NCI-H526 treated with DMSO at 0.1 percent for 48 hours (cell line): ENCODE results near the gene ZNF391.
"Not testable (repeated sequence)": the region's sequence is repeated elsewhere in the genome, so short reads cannot be mapped to it uniquely, and the experiment has no call there.

ENCODE experiments used
- DNase-seq: peaks from one replicate; lab custom pipeline; 2025; lab: John Stamatoyannopoulos, UW

ZNF391 gene

DNA sequence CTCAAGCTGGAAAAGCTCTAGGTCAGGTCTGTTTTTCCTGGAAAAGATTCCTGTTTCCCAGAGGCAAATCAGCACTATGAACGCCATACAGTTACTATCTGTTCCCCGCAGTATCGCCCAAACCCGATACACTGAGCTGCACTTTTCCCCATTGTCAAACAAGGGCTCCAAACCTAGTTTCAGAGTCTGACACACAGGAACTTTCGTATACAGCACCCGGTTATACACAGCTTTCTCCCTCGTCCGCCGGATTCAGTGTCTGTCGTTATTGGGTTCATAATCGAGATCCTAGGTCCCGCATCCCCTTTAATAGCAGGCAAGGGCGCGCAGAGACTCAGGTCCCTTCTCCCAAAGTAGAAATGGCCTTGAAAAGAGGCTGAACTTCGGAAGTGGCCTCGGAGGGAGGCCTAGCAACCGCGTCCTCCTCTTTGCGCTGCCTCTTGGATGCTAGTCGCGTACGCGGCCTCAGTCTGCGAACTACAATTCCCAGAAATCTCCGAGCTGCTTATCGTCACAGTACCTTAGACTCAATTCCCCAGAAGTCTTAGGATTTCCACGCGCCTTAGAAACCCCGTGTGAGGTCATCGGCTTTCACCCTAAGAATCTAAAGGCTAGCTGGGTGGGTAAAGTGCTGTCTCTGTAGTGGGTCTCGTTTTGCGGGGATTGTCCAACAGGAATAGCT, 34.2 kb downstream of the ZNF391 start:
- no peak for DNase-seq

DNA sequence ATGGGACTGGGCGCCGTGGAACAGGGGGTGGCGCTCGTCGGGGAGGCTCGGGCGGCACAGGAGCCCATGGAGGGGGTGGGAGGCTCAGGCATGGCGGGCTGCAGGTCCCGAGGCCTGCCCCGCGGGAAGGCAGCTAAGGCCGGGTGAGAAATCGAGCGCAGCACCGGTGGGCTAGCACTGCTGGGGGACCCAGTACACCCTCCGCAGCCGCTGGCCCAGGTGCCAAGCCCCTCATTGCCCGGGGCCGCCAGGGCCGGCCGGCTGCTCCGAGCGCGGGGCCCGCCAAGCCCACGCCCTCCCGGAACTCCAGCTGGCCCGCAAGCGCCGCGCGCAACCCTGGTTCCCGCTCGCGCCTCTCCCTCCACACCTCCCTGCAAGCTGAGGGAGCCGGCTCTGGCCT, 36.3 kb downstream of the ZNF391 start:
- DNase-seq = not testable (repeated sequence)

DNA sequence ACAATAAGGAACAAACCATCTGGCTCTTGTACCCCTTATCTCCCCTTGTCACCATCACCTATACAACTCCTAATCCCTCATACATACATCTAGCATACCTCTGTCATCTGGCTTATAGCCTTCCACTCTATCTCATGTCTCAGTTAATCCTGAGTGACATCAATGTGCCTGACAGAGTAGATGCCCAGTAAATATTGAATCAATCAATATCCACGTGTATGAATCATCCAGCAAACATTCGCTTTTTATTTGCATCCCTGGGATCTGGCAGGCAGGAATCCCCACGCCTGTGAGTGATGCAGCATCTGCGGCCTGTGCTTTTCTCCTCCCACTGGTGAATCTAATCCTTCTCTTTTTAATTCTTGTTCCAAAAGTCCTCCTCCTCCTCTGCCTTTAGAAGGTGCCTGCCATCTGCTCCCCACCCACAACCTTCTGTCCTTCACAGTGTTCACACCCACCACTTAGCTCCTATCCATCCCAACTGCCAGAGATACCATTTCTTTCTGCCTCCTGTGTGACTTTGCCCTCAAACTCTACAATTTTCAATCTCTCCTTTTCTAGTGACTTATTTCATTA, 37.6 kb downstream of the ZNF391 start:
- DNase-seq = no peak

DNA sequence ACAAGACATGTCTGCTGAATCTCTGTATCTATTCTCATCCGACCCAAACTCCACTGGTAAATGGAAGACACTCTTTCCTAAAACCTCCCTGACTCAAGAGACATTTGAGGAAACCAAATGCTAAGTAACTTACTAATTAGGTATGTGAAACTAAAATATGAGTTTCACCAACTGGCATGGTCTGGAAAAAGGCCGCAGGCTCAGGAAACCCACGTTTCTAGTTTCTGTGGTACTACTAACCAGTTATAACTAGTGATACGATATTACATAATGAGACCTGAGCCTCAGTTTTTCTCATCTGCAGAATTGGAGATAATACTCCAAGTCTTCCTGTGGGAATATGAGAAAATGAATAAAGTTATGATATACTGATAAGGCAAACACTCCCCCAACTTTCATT, 39.9 kb downstream of the ZNF391 start:
- no peak for DNase-seq

DNA sequence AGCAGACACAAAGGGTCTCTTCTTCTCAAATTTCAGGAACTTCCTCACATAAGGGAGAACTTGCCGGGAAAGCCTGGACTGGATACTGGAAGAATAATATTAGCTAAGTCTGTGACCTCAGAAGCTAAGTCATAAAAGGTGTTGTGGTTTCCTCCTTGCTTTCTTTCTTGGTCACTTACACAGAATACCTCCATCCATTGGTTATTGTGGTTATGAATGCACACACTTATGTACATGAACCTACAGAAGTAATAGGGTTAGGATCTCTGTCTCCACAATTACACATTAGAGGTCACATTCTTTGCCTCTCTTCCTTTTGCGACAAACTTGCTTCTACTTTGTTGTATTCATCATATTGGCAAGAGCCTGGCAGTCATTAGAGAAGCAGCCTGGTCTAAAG, 40.4 kb downstream of the ZNF391 start:
- DNase-seq = no peak

DNA sequence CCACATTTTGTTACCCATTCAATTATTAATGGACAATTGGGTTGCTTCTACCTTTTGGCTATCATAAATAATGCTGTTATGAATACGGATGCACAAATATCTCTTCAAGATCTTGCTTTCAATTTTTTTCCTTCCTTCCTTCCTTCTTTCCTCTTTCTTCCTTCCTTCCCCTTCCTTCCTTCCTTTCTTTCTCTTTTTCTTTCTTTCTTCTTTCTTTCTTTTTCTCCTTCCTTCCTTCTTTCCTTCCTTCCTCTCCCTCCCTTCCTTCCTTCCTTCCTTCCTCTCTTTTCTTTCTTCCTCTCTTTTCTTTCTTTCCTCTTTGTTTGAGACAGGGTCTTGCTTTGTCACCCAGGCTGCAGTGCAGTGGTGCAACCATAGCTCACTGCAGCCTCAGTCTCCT, 45.2 kb downstream of the ZNF391 start:
- DNase-seq = no peak

DNA sequence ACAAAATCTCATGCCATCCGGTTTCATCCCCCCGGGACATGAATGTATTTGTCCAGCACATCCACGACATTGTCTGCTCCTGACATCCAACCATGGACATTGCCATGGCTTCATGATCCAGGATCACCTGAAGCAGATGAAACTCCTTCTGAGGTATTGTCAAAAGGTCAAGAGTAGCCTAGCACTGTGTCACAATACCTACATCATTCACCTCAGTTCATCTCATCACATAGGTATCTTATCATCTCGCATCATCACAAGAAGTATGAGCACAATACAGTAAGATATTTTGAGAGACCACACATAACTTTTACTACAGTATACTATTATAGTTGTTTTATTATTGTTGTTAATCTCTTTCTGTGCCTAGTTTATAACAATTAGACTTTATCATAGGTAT, 50.8 kb downstream of the ZNF391 start:
- no peak for DNase-seq

DNA sequence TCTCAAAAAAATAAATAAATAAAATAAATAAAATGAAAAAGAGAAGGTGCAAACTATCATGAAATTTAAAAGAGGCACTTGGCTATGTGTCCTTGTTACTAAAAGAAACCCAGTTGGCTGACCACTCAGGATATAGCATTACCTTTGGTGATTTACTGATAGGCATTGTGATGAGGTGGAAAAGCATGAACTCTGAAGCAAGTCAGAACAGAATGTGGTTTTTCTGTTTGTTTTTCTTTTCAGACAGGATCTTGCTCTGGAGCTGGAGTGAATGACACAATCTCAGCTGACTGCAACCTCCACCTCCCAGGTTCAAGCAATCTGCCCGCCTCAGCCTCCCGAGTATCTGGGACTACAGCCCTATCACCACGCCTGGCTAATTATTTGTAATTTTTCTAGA, 52.4 kb downstream of the ZNF391 start:
- DNase-seq = no peak

DNA sequence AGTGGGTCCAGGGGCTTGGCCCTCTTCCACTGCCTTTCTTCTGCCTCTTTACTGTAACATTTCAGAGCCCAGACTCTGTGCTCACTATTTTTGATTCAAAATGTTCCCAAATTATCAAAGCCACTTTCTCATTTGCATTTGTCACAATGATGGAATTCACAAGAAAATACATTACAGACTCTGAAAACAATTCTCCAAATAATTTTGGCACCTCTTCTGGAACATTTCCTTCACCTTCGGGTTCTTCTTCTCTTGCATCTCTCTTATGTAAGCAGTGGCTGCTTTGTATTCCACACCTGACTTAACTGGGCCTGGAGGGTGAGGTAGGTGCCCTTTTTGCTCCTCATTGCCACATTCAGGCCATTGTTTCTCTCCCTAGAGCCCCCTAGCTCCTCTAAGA, 54.4 kb downstream of the ZNF391 start:
- no peak for DNase-seq

DNA sequence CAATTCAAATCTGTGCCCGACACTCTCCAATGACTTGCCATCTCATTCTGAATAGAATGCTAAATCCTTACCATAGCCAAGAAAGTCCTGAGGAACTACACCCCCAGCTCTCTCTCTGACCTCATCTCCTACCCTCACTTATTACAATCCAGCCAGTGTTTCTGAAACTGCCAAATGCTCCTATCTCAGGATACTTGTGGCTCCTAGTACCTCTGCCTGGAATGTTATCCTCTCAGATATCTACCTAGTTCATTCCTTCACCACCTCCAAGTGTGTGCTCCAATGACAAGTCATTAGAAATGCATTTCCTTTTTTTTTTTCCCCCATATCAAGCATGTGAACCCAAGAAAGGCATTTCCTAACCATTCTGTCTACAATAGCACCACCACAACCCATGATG, 59.9 kb downstream of the ZNF391 start:
- DNase-seq = no peak

DNA sequence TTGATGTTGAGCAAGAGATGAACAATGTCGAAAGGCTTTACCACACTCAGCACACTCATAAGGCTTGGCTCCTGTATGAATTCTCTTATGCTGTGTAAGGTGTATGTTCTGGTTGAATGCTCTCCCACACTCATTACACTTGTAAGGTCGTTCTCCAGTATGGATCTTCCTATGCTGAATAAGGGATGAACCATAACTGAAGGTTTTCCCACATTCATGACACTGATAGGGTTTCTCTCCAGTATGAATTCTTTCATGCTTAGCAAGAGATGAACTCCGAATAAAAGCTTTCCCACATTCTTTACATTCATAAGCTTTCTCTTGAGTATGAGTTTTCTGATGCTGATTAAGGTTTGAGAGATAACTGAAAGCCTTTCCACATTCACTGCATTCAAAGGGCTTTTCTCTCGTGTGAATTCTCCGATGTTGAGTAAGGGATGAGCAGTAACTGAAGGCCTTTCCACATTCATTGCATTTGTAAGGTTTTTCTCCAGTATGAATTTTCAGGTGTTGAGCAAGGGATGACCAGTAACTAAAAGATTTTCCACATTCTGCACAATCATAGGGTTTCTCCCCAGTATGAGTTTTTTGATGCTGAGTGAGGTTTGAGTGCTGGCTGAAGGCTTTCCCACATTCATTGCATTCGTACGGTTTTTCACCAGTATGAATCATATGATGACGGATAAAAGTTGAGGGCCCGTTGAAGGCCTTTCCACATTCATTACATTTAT, 63.3 kb downstream of the ZNF391 start:
- no peak for DNase-seq

DNA sequence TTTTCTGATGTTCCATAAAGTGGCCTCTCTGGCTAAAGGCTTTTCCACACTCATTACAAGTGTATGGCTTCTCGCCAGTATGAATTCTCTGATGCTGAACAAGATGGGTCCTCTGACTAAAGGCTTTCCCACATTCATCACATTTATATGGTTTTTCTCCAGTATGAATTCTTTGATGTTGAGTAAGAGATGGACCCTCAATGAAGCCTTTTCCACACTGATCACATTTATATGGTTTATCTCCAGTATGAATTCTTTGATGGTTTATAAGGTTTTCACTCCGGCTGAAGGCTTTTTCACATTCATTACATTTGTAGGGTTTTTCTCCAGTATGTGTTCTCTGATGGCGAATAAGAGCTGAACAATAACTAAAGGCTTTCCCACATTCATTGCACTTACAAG, 63.9 kb downstream of the ZNF391 start:
- DNase-seq = no peak
